NOMO-1 treated with DMSO at 0.1 percent for 48 hours (cell line): ENCODE data around the gene SMG6.

Source experiments
- DNase-seq: peaks from one replicate; lab custom pipeline; 2025; ENCODE audit not compliant: unreplicated experiment; lab: John Stamatoyannopoulos, UW

SMG6 gene

DNA sequence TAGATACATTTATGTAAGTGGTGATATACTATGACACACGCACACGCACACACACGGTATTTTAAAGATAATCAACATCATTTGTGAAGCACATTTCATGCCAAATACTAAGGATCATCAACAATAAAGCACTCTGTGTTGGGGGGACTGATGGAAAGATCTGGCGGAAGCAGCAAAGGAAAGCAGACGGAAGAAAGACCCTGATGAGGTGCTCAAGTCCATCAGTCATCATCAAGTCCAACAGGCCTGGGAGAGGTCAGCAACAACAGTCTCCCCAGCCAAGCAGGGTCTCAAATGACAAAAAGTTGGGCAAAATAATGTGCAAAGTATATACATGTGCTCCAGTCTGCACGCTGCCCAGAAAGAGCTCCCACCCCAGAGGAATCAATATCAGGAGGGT lies 193.1 kb downstream of the SMG6 start:
- no peak for DNase-seq

DNA sequence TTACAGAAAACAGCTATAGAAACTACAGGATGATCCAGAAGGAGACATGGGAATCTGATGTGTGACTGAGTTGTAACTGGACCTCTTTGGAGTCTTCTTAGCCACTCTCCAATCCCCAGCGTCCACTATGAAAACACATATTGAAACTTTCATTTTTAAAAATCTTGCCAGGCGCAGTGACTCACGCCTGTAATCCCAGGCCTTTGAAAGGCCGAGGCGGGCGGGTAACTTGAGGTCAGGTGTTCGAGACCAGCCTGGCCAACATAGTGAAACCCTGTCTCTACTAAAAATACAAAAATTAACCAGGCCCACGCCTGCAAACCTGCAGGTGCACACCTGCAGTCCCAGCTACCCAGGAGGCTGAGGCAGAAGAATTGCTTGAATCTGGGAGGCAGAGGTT lies 195.4 kb downstream of the SMG6 start:
- DNase-seq = no peak

DNA sequence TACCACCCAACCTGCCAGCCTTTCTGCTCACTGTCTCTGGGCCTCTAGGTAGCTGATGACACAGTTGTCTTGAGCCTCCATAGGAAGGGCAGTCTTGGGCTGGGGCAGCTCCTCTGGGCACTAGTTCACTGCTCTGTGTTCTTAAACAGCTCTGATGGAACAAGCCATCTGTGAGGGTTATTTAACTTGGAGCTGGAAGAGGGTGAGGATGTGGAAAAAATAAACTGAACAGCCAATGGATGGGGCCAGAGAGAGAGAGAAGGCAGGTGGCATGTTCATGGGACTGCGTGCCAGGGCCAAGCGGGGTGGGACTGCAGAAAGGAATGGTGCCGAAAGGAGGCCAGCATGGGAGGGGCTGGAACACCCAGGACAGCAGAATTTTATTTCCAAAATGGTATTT lies 196.1 kb downstream of the SMG6 start:
- DNase-seq = no peak

DNA sequence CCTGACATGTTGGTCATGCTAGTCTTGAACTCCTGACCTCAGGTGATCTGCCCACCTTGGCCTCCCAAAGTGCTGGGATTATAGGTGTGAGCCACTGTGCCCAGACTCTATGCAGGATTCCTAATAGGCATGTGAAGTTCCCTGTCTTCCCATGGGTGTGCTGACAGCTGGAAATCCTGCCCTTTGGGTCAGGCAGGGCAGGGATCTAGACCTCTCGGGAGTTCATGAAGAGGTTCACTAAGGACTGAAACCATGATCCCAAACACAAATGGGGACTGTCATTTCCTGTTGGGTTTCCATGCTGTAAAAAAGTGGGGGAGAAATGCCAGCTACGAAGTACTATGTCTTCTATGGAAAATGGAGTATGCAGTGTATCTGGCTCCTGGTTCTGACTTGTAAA lies 196.5 kb downstream of the SMG6 start:
- DNase-seq = no peak

- no peak for DNase-seq
Observed at GRCh38 chr17:2106308-2106955, 197.2 kb downstream of the SMG6 start.

- DNase-seq = no peak
Observed at GRCh38 chr17:2105663-2106062, 197.9 kb downstream of the SMG6 start.

DNA sequence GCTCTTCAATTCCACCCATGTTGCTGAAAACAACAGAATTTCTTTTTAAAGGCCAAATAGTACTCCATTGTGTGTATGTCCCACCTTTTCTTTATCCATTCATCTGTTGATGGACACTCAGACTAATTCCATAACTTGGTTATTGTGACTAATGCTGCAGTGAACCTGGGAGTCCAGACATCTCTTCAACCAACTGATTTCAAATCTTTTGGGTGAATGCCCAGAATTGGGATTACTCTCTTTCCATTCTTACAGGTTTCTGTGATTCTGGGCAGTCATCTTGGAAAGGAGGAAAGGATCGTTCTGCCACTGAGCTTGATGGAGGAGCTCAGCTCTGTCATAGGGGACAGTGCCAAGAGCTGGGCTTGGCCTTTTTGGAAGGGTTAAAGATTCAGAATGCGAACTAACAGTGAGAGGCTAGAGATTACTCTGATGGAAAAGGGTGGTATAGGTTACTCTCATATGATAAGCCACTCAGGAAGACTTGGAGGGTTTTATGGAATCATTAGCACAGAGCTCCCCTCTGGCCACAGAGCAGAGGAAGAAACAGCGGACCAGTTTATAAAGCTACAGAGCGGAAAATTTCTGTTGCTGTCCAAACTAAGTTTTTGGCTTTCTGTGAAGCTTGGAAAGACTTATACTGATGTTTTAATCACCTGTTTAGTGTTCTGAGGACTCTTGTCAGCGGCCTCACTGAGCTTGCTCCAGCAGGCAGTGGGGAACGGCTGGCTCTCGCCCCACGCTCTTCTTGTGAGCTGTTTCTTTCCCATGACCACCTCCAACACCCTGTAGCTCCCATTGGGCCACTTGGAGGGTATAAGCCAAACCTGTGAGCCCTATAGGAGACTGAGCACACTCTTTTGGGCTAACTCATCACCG lies 200.4 kb downstream of the SMG6 start:
- no peak for DNase-seq

DNA sequence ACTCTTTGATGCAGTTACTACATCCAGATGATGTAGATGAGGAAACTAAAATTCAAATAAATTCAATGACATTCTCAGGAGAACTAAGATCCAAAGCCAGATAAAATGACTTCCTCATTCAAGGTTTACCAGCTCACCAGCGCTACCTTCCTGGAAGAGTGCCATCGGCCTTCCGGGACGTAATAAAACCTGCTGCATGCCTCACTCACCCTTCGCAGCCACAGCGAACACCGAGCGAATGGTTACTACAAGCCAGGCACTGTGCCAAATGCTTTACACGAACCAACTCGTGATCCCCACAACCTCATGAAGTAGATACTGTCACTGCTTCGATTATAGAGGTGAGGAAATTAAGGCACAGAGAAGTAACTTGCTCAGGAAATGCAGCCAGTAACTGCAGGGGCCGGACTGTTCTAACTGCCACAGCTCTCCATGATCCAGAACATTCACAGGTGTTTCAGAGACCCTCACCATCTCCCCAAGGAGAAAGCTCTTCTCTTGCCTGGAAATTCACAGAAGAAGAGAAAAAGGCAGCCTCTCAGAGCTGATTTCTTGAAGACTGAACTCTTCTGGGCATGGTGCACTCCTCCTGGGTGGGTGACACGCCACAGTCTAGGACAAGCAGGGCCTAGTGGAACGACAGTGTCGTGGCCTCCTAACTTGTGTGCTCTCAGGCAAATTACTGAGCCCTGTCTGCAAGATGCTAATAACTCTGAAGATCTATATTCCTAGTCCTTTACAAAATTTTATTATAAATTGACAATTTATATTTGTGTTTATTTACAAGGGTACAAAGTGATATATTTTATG lies 201.9 kb downstream of the SMG6 start:
- DNase-seq = peak; percentile 55

DNA sequence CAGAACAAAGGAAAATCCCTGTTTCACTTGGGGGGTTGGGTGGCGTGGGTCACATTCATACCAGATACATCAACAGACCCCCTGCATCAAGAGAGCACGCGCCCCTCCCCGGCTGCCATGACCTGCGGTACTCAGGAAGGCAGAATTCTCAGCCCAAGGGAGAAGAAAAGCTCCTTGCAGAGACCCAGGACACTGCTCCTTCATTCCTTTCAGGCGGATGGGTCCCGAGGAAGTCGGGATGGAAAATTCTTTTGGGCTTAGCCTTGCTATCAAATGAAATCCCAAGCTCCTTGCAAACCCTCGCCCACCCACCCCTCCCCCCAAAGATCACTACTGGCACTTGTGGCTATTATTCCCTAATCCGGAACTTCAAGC lies 208.1 kb downstream of the SMG6 start:
- DNase-seq = no peak

- no peak for DNase-seq
Observed at GRCh38 chr17:2094891-2095535, 208.6 kb downstream of the SMG6 start.

GRCh38 chr17:2093349-2093748 lies 210.2 kb downstream of the SMG6 start:
- no peak for DNase-seq

DNA sequence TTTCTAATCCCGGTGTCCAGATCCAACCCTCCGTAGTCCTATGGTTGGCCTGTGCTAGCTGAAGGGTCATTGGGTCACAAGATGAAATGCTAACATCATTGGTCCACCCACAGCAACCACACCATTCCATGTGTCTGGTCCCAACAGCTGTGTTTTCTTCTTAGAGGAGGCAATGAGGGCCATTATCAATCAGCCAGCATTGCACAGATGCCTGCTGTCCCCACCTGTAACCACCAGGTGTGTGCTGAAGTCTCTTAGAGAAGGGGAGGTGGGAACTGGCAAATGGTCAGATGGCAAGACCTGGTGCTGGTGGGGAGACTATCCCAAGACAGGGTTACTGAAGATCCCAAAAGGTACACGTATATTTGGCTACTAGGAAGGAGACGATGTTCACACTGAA lies 211.3 kb downstream of the SMG6 start:
- DNase-seq = no peak

- no peak for DNase-seq
Observed at GRCh38 chr17:2090804-2091534, 212.6 kb downstream of the SMG6 start.

GRCh38 chr17:2090210-2090641 lies 213.4 kb downstream of the SMG6 start:
- no peak for DNase-seq

- no peak for DNase-seq
Observed at GRCh38 chr17:2089021-2089422, 214.6 kb downstream of the SMG6 start.

DNA sequence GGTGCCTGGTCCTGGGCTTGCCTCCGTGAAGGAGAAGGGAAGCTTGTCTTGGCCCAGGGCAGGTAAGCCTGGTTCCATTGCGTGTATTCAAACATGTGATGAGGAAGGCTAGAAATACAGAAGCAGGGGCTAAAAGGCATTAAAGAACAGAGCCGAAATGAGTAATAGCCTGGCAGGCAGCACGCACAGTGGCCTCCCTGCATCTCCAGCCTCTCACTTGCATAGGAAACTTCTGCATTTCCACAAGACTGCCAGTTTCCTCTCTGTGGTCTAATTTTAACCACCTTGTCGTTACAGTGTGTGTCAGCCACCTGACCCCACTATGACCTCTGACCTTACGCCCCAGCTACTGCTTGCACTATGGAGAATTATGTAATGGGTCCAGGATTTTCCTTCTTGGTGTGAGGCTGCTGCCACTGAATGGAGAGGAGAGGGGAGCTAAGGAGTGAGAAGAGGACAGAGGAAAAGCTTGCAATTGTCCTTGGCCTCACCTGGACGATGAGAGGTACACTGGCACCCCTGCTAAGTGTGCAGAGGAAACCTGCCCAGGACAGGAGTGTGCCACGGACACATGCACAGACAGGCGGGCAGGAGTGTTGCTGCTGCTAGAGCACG lies 215.9 kb downstream of the SMG6 start:
- DNase-seq = peak; percentile 98

DNA sequence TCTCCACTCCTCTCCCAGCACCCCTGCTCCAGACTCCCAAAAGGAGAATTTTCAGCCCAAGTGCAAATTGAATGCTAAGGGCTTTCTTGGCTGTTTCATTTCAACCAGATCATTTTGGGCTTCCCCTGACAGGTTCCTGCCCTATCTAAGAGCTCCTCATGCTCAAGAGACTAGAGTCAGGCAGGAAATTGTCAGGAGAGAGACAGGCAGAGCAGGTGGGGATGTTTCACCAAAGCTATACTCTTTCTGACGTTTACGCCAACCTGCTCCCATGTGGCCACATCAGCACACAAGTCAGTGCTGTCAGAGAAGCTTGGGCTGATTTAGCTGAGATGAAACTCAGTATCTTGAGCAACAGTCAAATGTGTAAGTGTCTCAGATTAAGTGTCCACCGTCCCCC lies 217.3 kb downstream of the SMG6 start:
- DNase-seq = no peak

DNA sequence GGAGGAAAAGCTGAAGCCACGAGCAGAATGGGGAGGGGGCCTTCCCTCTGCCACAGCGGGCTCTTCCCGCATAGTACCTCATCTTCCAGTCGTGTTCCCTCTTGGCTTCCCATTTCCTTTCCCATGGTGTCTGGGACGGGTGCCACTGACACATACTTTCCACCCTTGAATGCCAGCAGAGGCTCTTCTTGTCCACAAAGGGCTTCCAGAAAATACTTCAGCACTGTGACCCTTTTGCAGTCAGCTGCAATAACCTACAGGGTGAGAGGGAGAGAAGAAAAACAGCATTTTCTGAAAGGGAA lies 218.0 kb downstream of the SMG6 start:
- no peak for DNase-seq

DNA sequence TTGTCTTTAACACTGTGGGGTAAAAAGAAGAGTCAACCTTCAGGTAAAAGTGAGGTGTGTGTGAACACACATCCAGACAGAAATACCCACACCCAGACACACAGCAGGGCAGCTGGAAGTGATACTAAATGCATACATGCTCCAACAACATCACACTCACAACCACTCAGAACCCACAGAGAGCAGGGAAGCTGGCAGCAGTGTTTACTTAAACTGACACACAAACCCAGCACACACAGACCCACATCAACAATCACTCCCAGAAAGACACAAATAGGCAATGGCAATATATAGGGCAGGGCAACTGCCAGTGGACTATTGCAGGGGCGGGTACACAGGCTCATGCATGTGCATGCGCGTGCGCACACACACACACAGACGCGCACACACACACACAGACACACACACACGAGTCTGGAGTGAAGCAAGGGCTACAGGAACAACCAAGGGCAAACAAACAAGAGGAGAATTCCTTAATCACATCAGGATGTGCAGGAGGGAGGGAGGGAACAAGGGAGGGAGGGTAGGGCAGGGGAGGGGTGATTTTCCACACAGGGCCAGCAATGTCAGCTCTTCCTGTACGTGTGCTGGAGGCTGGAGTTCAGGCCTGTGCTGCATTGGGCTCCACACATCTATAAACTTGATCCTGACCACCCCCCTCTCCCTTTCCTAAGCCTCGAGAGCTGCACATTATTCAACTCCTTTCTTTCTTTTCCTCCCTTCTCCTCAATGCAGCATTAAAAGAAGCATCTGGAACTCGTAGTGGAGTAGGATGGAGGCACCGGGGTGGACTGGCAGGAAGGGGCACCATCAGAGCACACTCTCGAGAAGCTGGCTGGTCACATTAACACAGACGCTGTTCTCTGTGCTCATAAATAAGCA lies 218.6 kb downstream of the SMG6 start:
- DNase-seq = no peak
